ENCODE results near the gene SFXN5.
A peak's percentile ranks its signal among the peaks of the same experiment; 100 is the strongest.

SFXN5 gene

GRCh38 chr2:72892506-72893173 lies 178.9 kb downstream of the SFXN5 start:
- DNase-seq = peak; percentile 58
